ENCODE data around the gene STYX. TPM values are rescaled to one million over a fixed set of nuclear protein-coding genes. Genes with fewer than 3 reads are reported as not detected.

STYX gene, protein sequence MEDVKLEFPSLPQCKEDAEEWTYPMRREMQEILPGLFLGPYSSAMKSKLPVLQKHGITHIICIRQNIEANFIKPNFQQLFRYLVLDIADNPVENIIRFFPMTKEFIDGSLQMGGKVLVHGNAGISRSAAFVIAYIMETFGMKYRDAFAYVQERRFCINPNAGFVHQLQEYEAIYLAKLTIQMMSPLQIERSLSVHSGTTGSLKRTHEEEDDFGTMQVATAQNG
- total RNA-seq, result 10 to 100 TPM in 2 of 4 donors, 1 to 10 TPM in 2; 6.0 to 14.4 (median 9.1) TPM

DNA sequence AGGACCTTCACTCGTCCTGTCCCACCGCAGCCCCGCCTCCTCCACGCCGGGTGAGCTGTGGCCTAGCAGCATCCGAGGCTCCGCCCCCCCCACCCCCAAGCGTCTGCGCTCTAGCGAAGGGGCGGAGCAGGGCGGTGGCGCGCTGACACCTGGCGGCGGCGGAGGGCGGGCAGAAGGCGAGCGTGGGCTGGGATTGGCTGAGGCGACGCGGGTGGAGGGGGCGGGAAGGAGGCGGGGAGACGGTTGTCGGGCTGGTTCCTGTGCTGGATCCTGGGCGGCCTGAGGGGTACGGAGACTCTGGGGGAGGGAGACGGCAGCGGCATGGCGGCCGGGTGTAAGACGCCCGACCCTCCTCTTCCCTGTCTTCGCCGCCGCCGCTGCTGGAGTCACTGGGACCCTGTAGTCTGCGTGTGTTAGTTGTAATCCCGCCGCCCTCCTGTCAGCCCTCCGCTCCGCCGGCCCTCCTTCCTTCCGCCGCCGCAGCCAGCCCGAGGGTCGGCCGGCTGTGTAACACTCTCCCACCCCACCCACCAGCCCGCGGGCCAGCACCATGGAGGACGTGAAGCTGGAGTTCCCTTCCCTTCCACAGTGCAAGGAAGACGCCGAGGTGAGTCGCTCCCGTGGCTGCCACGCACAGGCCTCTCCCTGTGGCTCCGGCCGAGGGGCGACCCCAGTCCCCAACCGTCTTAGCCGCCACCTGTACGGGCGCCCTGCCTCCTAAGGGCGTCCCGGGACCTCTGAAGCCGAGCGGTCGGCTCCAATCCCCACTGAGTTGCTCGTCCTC is at the start of gene STYX:
Gene STYX (plus strand): TSS at position 242 of the 784 bp plus-strand sequence. CDS start 309 bp downstream, at position 551.
- in situ Hi-C loops (cut with MboI; ENCODE audit: low pct_ligation_motif_present in 1 of 4, low pct_unique_long_range_greater_than_20kb in 1 of 4, low sequenced_read_pairs in 3 of 4), result no loop called here
- Histone ChIP-seq H3K27me3 (no peaks in the 10 kb centered on the region), H3K27ac (peak within 1 kb of the TSS; percentile 90 to 95 (median 93)), H3K4me3 (peak within 1 kb of the TSS; percentile 75 to 99 (median 87)), H3K4me1 (peaks cover 0 to 10% (median 4%) of the 10 kb centered on the region in 4 donors), H3K9me3 (no peaks in the 10 kb centered on the region), H3K36me3 (peaks cover 0 to 21% (median 4%) of the 10 kb centered on the region in 4 donors)
- WGBS, 2 donors (ENCODE audit: low coverage in 1 of 2), result 1% methylated on average over 56 of the region's 72 CpGs; no CpG with 5 or more reads in 1 of the 2 donors
- peak; percentile 99 for DNase-seq
- TF ChIP-seq POLR2AphosphoS5 (IDR thresholded peaks at IDR 0.05), result peak; percentile 76 to 92 (median 82)
- TF ChIP-seq, protein P1, sequence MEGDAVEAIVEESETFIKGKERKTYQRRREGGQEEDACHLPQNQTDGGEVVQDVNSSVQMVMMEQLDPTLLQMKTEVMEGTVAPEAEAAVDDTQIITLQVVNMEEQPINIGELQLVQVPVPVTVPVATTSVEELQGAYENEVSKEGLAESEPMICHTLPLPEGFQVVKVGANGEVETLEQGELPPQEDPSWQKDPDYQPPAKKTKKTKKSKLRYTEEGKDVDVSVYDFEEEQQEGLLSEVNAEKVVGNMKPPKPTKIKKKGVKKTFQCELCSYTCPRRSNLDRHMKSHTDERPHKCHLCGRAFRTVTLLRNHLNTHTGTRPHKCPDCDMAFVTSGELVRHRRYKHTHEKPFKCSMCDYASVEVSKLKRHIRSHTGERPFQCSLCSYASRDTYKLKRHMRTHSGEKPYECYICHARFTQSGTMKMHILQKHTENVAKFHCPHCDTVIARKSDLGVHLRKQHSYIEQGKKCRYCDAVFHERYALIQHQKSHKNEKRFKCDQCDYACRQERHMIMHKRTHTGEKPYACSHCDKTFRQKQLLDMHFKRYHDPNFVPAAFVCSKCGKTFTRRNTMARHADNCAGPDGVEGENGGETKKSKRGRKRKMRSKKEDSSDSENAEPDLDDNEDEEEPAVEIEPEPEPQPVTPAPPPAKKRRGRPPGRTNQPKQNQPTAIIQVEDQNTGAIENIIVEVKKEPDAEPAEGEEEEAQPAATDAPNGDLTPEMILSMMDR (IDR thresholded peaks at IDR 0.05), result peak in 4 of 5 experiments; percentile 24 to 64 (median 29)
- peak; percentile 88 for TF ChIP-seq POLR2A (IDR thresholded peaks at IDR 0.05)
- TF ChIP-seq EP300 (IDR thresholded peaks at IDR 0.05; ENCODE audit: low read depth), result no peak
- intact Hi-C loops (cut with DNase I; ENCODE audit: low total_unique reads), result no loop called here

DNA sequence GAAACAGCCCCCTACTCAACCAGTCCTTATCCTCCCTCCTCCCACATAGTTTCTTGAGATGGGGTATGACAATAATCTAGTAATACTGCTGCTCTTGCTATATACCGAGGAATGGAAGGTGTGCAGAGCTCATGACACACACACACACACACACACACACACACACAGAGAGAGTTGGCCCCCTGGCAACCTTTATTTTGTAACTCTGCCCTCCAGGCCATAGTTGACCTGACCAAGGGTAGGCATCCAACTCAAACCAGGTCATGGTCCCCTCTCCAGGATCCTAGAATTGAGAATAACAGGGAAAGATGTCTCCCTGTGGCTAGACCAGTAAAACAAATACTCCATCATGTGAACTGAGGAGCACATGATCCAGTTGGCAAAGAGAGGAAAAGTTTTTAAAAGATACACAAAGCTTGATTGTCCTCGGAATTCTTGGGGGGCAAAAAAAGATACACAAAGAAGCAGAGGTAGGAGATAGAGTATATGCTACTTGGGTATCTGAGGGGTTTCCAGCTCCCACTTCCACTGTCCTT is 45.9 kb upstream of the STYX start:
- Histone ChIP-seq H3K27me3 (no peaks in the 10 kb centered on the region), H3K27ac (no peak overlapping the region), H3K4me3 (no peak overlapping the region), H3K4me1 (peaks cover 0 to 3% (median 0%) of the 10 kb centered on the region in 4 donors), H3K36me3 (peaks cover 0 to 19% (median 5%) of the 10 kb centered on the region in 4 donors), H3K9me3 (no peaks in the 10 kb centered on the region)
- intact Hi-C loops (cut with DNase I; ENCODE audit: low total_unique reads), result no loop called here
- WGBS, 2 donors (ENCODE audit: low coverage in 1 of 2), result 69 to 84% methylated on average over 1 to 2 of the region's 2 CpGs
- in situ Hi-C loops (cut with MboI; ENCODE audit: low pct_ligation_motif_present in 1 of 4, low pct_unique_long_range_greater_than_20kb in 1 of 4, low sequenced_read_pairs in 3 of 4), result no loop called here
- TF ChIP-seq POLR2AphosphoS5 (IDR thresholded peaks at IDR 0.05) (no peak), EP300 (IDR thresholded peaks at IDR 0.05; ENCODE audit: low read depth) (no peak), POLR2A (IDR thresholded peaks at IDR 0.05) (no peak)
- TF ChIP-seq, protein P1 (IDR thresholded peaks at IDR 0.05), result no peak
- DNase-seq, result no peak

DNA sequence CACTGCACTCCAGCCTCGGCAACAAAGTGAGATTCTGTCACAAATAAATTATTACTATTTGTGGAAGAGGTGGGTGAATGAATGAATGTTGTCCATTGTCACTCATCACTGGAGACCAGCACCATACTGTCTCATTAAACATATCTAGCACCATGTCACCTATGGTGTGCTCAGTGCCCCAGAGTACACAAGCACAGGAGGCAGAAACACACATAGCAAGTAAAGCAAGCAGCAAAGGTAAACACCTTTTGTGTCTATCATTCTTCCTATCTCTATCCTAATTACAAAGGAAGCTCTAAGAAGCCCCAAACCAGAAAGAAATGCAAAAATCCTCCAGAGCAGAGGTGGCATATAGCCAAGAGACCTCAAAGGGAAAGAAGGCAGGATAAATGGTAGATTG is 43.8 kb upstream of the STYX start:
- intact Hi-C loops (cut with DNase I; ENCODE audit: low total_unique reads) (no loop called here), in situ Hi-C loops (cut with MboI; ENCODE audit: low pct_ligation_motif_present in 1 of 4, low pct_unique_long_range_greater_than_20kb in 1 of 4, low sequenced_read_pairs in 3 of 4) (no loop called here)
- Histone ChIP-seq H3K36me3 (peaks cover 0 to 9% (median 2%) of the 10 kb centered on the region in 4 donors), H3K4me1 (peaks cover 0 to 11% (median 1%) of the 10 kb centered on the region in 4 donors), H3K27ac (no peak overlapping the region), H3K27me3 (no peaks in the 10 kb centered on the region), H3K9me3 (no peaks in the 10 kb centered on the region), H3K4me3 (no peak overlapping the region)
- 76% methylated on average over 1 of the region's 1 CpG; no CpG with 5 or more reads in 1 of the 2 donors for WGBS, 2 donors (ENCODE audit: low coverage in 1 of 2)
- DNase-seq, result no peak
- TF ChIP-seq, protein P1 (IDR thresholded peaks at IDR 0.05), result no peak
- TF ChIP-seq POLR2AphosphoS5 (IDR thresholded peaks at IDR 0.05), result no peak
- no peak for TF ChIP-seq POLR2A (IDR thresholded peaks at IDR 0.05)
- TF ChIP-seq EP300 (IDR thresholded peaks at IDR 0.05; ENCODE audit: low read depth), result no peak

All from transverse colon (tissue), 4 donors.